Measurements from ENCODE around the gene ITGAD. TPM values are rescaled to one million over a fixed set of nuclear protein-coding genes. Genes with fewer than 3 reads are reported as not detected.
"Not testable (repeated sequence)": the region's sequence is repeated elsewhere in the genome, so short reads cannot be mapped to it uniquely, and the experiment has no call there.

The ITGAD gene
- total RNA-seq, 2 experiments from 2014 or later = not detected

GRCh38 chr16:31414706-31415105, 21.6 kb downstream of the ITGAD start:
- H3K27me3 Mint-ChIP-seq = peaks cover 6% of the 10 kb centered on the region
- H3K4me3 Mint-ChIP-seq = no peak overlapping the region
- H3K9me3 Mint-ChIP-seq = no peaks in the 10 kb centered on the region
- ChIA-PET CTCF (interaction anchor here (1.1 to 1.8 kb wide), 3 partner anchors 17 to 32 kb away, joined by 3 to 4 read pairs (median 4); partner anchors contain the start of gene ITGAD), POLR2A (no interaction called here)
- H3K27ac Mint-ChIP-seq = no peak overlapping the region
- H3K4me1 Mint-ChIP-seq = peaks cover 21% of the 10 kb centered on the region
- no peak for DNase-seq
- H3K36me3 Mint-ChIP-seq (ENCODE audit: low read depth) = no peaks in the 10 kb centered on the region

- no peaks in the 10 kb centered on the region for H3K9me3 Mint-ChIP-seq
- DNase-seq = no peak
- H3K27ac Mint-ChIP-seq = peak overlapping the region; percentile 46
- H3K27me3 Mint-ChIP-seq = peaks cover 6% of the 10 kb centered on the region
- H3K4me3 Mint-ChIP-seq = no peak overlapping the region
- peaks cover 34% of the 10 kb centered on the region for H3K4me1 Mint-ChIP-seq
- POLR2A ChIA-PET = no interaction called here
- CTCF ChIA-PET = interaction anchor here (1.0 kb wide), 1 partner anchor 9 kb away, joined by 3 read pairs; no protein-coding TSS in a partner anchor
- peaks cover 2% of the 10 kb centered on the region for H3K36me3 Mint-ChIP-seq (ENCODE audit: low read depth)
Observed at GRCh38 chr16:31416371-31416770, 23.2 kb downstream of the ITGAD start.

GRCh38 chr16:31417036-31417435, 23.9 kb downstream of the ITGAD start:
- peaks cover 41% of the 10 kb centered on the region for H3K4me1 Mint-ChIP-seq
- DNase-seq; H3K36me3 Mint-ChIP-seq (ENCODE audit: low read depth); H3K27ac Mint-ChIP-seq; H3K9me3 Mint-ChIP-seq; H3K4me3 Mint-ChIP-seq; H3K27me3 Mint-ChIP-seq; POLR2A ChIA-PET: not testable (repeated sequence)
- CTCF ChIA-PET = interaction anchor here (1.0 kb wide), 1 partner anchor 9 kb away, joined by 3 read pairs; no protein-coding TSS in a partner anchor

GRCh38 chr16:31417916-31418315, 24.8 kb downstream of the ITGAD start:
- peaks cover 3% of the 10 kb centered on the region for H3K9me3 Mint-ChIP-seq
- H3K4me1 Mint-ChIP-seq = peaks cover 48% of the 10 kb centered on the region
- H3K4me3 Mint-ChIP-seq = no peak overlapping the region
- ChIA-PET CTCF (no interaction called here), POLR2A (no interaction called here)
- H3K27me3 Mint-ChIP-seq = peaks cover 4% of the 10 kb centered on the region
- H3K36me3 Mint-ChIP-seq (ENCODE audit: low read depth) = peaks cover 3% of the 10 kb centered on the region
- DNase-seq = no peak
- H3K27ac Mint-ChIP-seq = peak overlapping the region; percentile 1

GRCh38 chr16:31420037-31420436, 26.9 kb downstream of the ITGAD start:
- CTCF ChIA-PET = interaction anchor here (1.1 to 2.2 kb wide), 4 partner anchors 10 to 35 kb away, joined by 3 to 6 read pairs (median 4); no protein-coding TSS in a partner anchor
- peak; percentile 11 for DNase-seq
- no peak overlapping the region for H3K27ac Mint-ChIP-seq
- no peak overlapping the region for H3K4me3 Mint-ChIP-seq
- H3K36me3 Mint-ChIP-seq (ENCODE audit: low read depth) = peaks cover 3% of the 10 kb centered on the region
- H3K9me3 Mint-ChIP-seq = peaks cover 3% of the 10 kb centered on the region
- peaks cover 4% of the 10 kb centered on the region for H3K27me3 Mint-ChIP-seq
- peaks cover 49% of the 10 kb centered on the region for H3K4me1 Mint-ChIP-seq
- POLR2A ChIA-PET = interaction anchor here (0.6 to 0.7 kb wide), 2 partner anchors 33 to 672 kb away, joined by 3 to 4 read pairs; no protein-coding TSS in a partner anchor

GRCh38 chr16:31421587-31421986, 28.5 kb downstream of the ITGAD start:
- peaks cover 42% of the 10 kb centered on the region for H3K4me1 Mint-ChIP-seq
- peaks cover 3% of the 10 kb centered on the region for H3K9me3 Mint-ChIP-seq
- H3K4me3 Mint-ChIP-seq = no peak overlapping the region
- peak; percentile 60 for DNase-seq
- H3K27me3 Mint-ChIP-seq = peaks cover 2% of the 10 kb centered on the region
- H3K27ac Mint-ChIP-seq = peak overlapping the region; percentile 65
- peaks cover 3% of the 10 kb centered on the region for H3K36me3 Mint-ChIP-seq (ENCODE audit: low read depth)
- CTCF ChIA-PET = interaction anchor here (0.6 to 1.3 kb wide), 8 partner anchors 11 to 314 kb away, joined by 3 to 7 read pairs (median 4); no protein-coding TSS in a partner anchor
- POLR2A ChIA-PET = no interaction called here

GRCh38 chr16:31423241-31423640, 30.1 kb downstream of the ITGAD start:
- ChIA-PET POLR2A (no interaction called here), CTCF (interaction anchor here (0.7 to 1.1 kb wide), 2 partner anchors 8 to 38 kb away, joined by 3 read pairs; no protein-coding TSS in a partner anchor)
- Mint-ChIP-seq H3K36me3 (ENCODE audit: low read depth) (peaks cover 3% of the 10 kb centered on the region), H3K9me3 (peaks cover 3% of the 10 kb centered on the region), H3K4me3 (no peak overlapping the region), H3K4me1 (peaks cover 41% of the 10 kb centered on the region), H3K27ac (no peak overlapping the region), H3K27me3 (no peaks in the 10 kb centered on the region)
- no peak for DNase-seq

GRCh38 chr16:31423801-31424200, 30.7 kb downstream of the ITGAD start:
- CTCF ChIA-PET = interaction anchor here (1.2 to 1.6 kb wide), 2 partner anchors 10 to 32 kb away, joined by 3 read pairs; no protein-coding TSS in a partner anchor
- Mint-ChIP-seq H3K27me3 (no peaks in the 10 kb centered on the region), H3K4me1 (peaks cover 41% of the 10 kb centered on the region)

GRCh38 chr16:31427441-31428278, 34.5 kb downstream of the ITGAD start:
- Mint-ChIP-seq H3K36me3 (ENCODE audit: low read depth) (no peaks in the 10 kb centered on the region), H3K4me1 (peaks cover 22% of the 10 kb centered on the region), H3K9me3 (no peaks in the 10 kb centered on the region), H3K27me3 (no peaks in the 10 kb centered on the region), H3K27ac (peak overlapping the region; percentile 34), H3K4me3 (no peak overlapping the region)
- ChIA-PET CTCF (interaction anchor here (0.5 to 3.3 kb wide), 6 partner anchors 13 to 269 kb away, joined by 3 to 14 read pairs (median 3); partner anchors contain the start of gene ZNF843), POLR2A (no interaction called here)
- peak; percentile 58 for DNase-seq

More at GRCh38 chr16:31423801-31424200, 30.7 kb downstream of the ITGAD start:
- POLR2A ChIA-PET = no interaction called here
- Mint-ChIP-seq H3K9me3 (peaks cover 3% of the 10 kb centered on the region), H3K4me3 (no peak overlapping the region), H3K27ac (no peak overlapping the region), H3K36me3 (ENCODE audit: low read depth) (peaks cover 3% of the 10 kb centered on the region)
- no peak for DNase-seq

GRCh38 chr16:31428279-31428597, 35.1 kb downstream of the ITGAD start, which contains the start of gene COX6A2:
COX6A2 (minus strand) TSS chr16:31428360; CDS start chr16:31428325, 35 bp downstream.
- Mint-ChIP-seq H3K27me3 (no peaks in the 10 kb centered on the region), H3K36me3 (ENCODE audit: low read depth) (no peaks in the 10 kb centered on the region), H3K27ac (peak within 1 kb of the TSS; percentile 34), H3K4me1 (peaks cover 18% of the 10 kb centered on the region), H3K9me3 (no peaks in the 10 kb centered on the region), H3K4me3 (no peak within 1 kb of the TSS)
- ChIA-PET POLR2A (no interaction called here), CTCF (interaction anchor here (0.7 to 3.3 kb wide), 4 partner anchors 15 to 219 kb away, joined by 3 to 14 read pairs (median 3); partner anchors contain the start of gene ZNF843)
- no peak for DNase-seq

- POLR2A ChIA-PET = no interaction called here
- H3K36me3 Mint-ChIP-seq (ENCODE audit: low read depth) = no peaks in the 10 kb centered on the region
- CTCF ChIA-PET = interaction anchor here (0.7 to 3.3 kb wide), 6 partner anchors 9 to 220 kb away, joined by 3 to 14 read pairs (median 3); partner anchors contain the start of gene ZNF843
- H3K4me1 Mint-ChIP-seq = peaks cover 13% of the 10 kb centered on the region
- no peaks in the 10 kb centered on the region for H3K27me3 Mint-ChIP-seq
- no peak for DNase-seq
- no peaks in the 10 kb centered on the region for H3K9me3 Mint-ChIP-seq
- no peak overlapping the region for H3K27ac Mint-ChIP-seq
- no peak overlapping the region for H3K4me3 Mint-ChIP-seq
Observed at GRCh38 chr16:31428638-31429247, 35.6 kb downstream of the ITGAD start.

- no peak for DNase-seq
- CTCF ChIA-PET = interaction anchor here (1.2 to 3.3 kb wide), 4 partner anchors 10 to 288 kb away, joined by 3 to 14 read pairs (median 4); partner anchors contain the start of gene ZNF843
- no peaks in the 10 kb centered on the region for H3K9me3 Mint-ChIP-seq
- no peak overlapping the region for H3K4me3 Mint-ChIP-seq
- H3K36me3 Mint-ChIP-seq (ENCODE audit: low read depth) = no peaks in the 10 kb centered on the region
- H3K27me3 Mint-ChIP-seq = no peaks in the 10 kb centered on the region
- no peak overlapping the region for H3K27ac Mint-ChIP-seq
- POLR2A ChIA-PET = no interaction called here
- H3K4me1 Mint-ChIP-seq = peaks cover 13% of the 10 kb centered on the region
Observed at GRCh38 chr16:31429314-31429713, 36.2 kb downstream of the ITGAD start.
